HepG2 (cell line): Measurements from ENCODE around the gene PYCARD. TPM values are rescaled to one million over a fixed set of nuclear protein-coding genes. Genes with fewer than 3 reads are reported as not detected.

ENCODE experiments used
- BATF2 ChIP-seq: sonication (generic); formaldehyde crosslinking; IDR thresholded peaks from 2 replicates; pipeline ENCODE4 v1.8.0; 2022; ENCODE audit warnings: mild to moderate bottlenecking, missing genetic modification reagents, moderate library complexity
- ELF3 ChIP-seq: IDR thresholded peaks from 2 replicates; pipeline ENCODE4 v1.6.1; 2016; ENCODE audit warnings: missing genetic modification reagents, missing compliant biosample characterization
- HDAC2 ChIP-seq: sonication (generic); formaldehyde crosslinking; IDR thresholded peaks from 2 replicates; pipeline ENCODE4 v1.4.0; 2020; ENCODE audit warnings: missing genetic modification reagents
- HES4 ChIP-seq: sonication (generic); formaldehyde crosslinking; IDR thresholded peaks from 2 replicates; pipeline ENCODE4 v1.9.0; 2021; ENCODE audit warnings: mild to moderate bottlenecking, missing genetic modification reagents, borderline replicate concordance
- HOXA9 ChIP-seq: sonication (generic); formaldehyde crosslinking; IDR thresholded peaks from 2 replicates; pipeline ENCODE4 v1.8.1; 2022; ENCODE audit warnings: missing genetic modification reagents, mild to moderate bottlenecking, moderate library complexity, borderline replicate concordance
- MBNL3 ChIP-seq: fragments of 250-450 bp; sonication (Bioruptor Pico); conservative IDR thresholded peaks from 2 replicates; pipeline ENCODE4 v1.8.0; 2022; ENCODE audit warnings: mild to moderate bottlenecking, inconsistent platforms
- NPAS2 ChIP-seq: sonication (generic); formaldehyde crosslinking; IDR thresholded peaks from 2 replicates; pipeline ENCODE4 v1.8.0; 2022; ENCODE audit warnings: mild to moderate bottlenecking, missing genetic modification reagents, borderline replicate concordance
- NR2F1 ChIP-seq, 2 experiments: fragments of 450-650 bp in 1 of 2; formaldehyde crosslinking in 1 of 2; IDR thresholded peaks; 2 replicates each; pipeline versions ENCODE4 v1.5.0 to v1.6.1; 2016 to 2020; ENCODE audit warnings: mild to moderate bottlenecking in 1 of 2, missing compliant biosample characterization in 1 of 2, missing genetic modification reagents in 1 of 2, moderate library complexity in 1 of 2
- PAF1 ChIP-seq: IDR thresholded peaks from 2 replicates; pipeline ENCODE4 v1.6.1; 2016; ENCODE audit warnings: missing genetic modification reagents, missing compliant biosample characterization
- PLRG1 ChIP-seq: fragments of 450-650 bp; conservative IDR thresholded peaks from 2 replicates; pipeline ENCODE4 v1.6.1; 2016
- POLR2A ChIP-seq, 2 experiments: IDR thresholded peaks; 2 replicates each; pipeline ENCODE4 v1.6.1; 2011; ENCODE audit warnings: low read depth in 2 of 2, low read length in 2 of 2, mild to moderate bottlenecking in 1 of 2, moderate library complexity in 1 of 2; ENCODE audit not compliant: insufficient read depth in 1 of 2
- RARA ChIP-seq: IDR thresholded peaks from 2 replicates; pipeline ENCODE4 v1.6.1; 2016; ENCODE audit warnings: missing genetic modification reagents, missing compliant biosample characterization
- REPIN1 ChIP-seq: sonication (generic); formaldehyde crosslinking; IDR thresholded peaks from 2 replicates; pipeline ENCODE4 v1.8.0; 2022; ENCODE audit warnings: missing genetic modification reagents, low read depth, mild to moderate bottlenecking, borderline replicate concordance
- RFX1 ChIP-seq: fragments of 450-650 bp; IDR thresholded peaks from 2 replicates; pipeline ENCODE4 v1.6.1; 2017
- TBL1XR1 ChIP-seq: fragments of 150-350 bp; IDR thresholded peaks from 2 replicates; pipeline ENCODE4 v1.6.1; 2014; ENCODE audit warnings: borderline replicate concordance, low read length; ENCODE audit not compliant: partially characterized antibody
- ZMYM2 ChIP-seq: sonication (generic); formaldehyde crosslinking; IDR thresholded peaks from 2 replicates; pipeline ENCODE4 v1.8.0; 2022; ENCODE audit warnings: mild to moderate bottlenecking, missing genetic modification reagents
- ZNF17 ChIP-seq: sonication (generic); formaldehyde crosslinking; IDR thresholded peaks from 2 replicates; pipeline ENCODE4 v1.5.0; 2020; ENCODE audit warnings: mild to moderate bottlenecking, missing genetic modification reagents
- ZNF225 ChIP-seq: sonication (generic); formaldehyde crosslinking; IDR thresholded peaks from 2 replicates; pipeline ENCODE4 v1.4.0; 2020; ENCODE audit warnings: mild to moderate bottlenecking, missing genetic modification reagents
- ZNF564 ChIP-seq: sonication (generic); formaldehyde crosslinking; IDR thresholded peaks from 2 replicates; pipeline ENCODE4 v1.8.1; 2023; ENCODE audit warnings: mild to moderate bottlenecking, missing genetic modification reagents
- ZNF572 ChIP-seq: sonication (generic); formaldehyde crosslinking; IDR thresholded peaks from 2 replicates; pipeline ENCODE4 v1.5.1; 2020; ENCODE audit warnings: mild to moderate bottlenecking, missing genetic modification reagents
- ZNF704 ChIP-seq: sonication (generic); formaldehyde crosslinking; IDR thresholded peaks from 2 replicates; pipeline ENCODE4 v1.8.1; 2023; ENCODE audit warnings: mild to moderate bottlenecking, inconsistent platforms, moderate library complexity, missing genetic modification reagents, borderline replicate concordance
- ZNF747 ChIP-seq: sonication (generic); formaldehyde crosslinking; IDR thresholded peaks from 2 replicates; pipeline ENCODE4 v1.8.1; 2023; ENCODE audit warnings: missing genetic modification reagents, mild to moderate bottlenecking, borderline replicate concordance
- ZNF790 ChIP-seq: sonication (generic); formaldehyde crosslinking; IDR thresholded peaks from 2 replicates; pipeline ENCODE4 v1.8.0; 2022; ENCODE audit warnings: missing genetic modification reagents, mild to moderate bottlenecking, borderline replicate concordance
- ZSCAN21 ChIP-seq: sonication (generic); formaldehyde crosslinking; IDR thresholded peaks from 2 replicates; pipeline ENCODE4 v1.8.0; 2022; ENCODE audit warnings: mild to moderate bottlenecking, missing genetic modification reagents, moderate library complexity, borderline replicate concordance
- polyA plus RNA-seq, 8 experiments: library from polyadenylated mRNA; depleted of rRNA in 3 of 8; stranded (reverse) in 7 of 8; unstranded in 1 of 8; fragments of >200 nt; fragmentation: Illumina TruSeq in 4 of 8; extraction: Trizol in 4 of 8; gene quantifications; 2 replicates each; pipeline versions ENCODE4 v1.2.1 to v1.2.3, GENCODE V29; 2011 to 2016; ENCODE audit warnings: low read depth in 4 of 8, missing spikeins in 1 of 8, mixed read lengths in 1 of 8; ENCODE audit not compliant: insufficient read depth in 1 of 8
- total RNA-seq, 5 experiments: library from RNA; depleted of rRNA; stranded (reverse); fragments of >200 nt; fragmentation: Illumina TruSeq; extraction: Trizol; gene quantifications; 2 replicates each; pipeline ENCODE4 v1.2.3, GENCODE V29; 2016; ENCODE audit warnings: low read depth in 1 of 5
- TF ChIP-seq, protein P1 (sequence below): IDR thresholded peaks from 2 replicates; pipeline ENCODE4 v1.6.1; 2016; ENCODE audit warnings: mild to moderate bottlenecking
- TF ChIP-seq, protein P2 (sequence below): sonication (generic); formaldehyde crosslinking; IDR thresholded peaks from 2 replicates; pipeline ENCODE4 v1.8.1; 2023; ENCODE audit warnings: missing genetic modification reagents, mild to moderate bottlenecking, borderline replicate concordance
- TF ChIP-seq, protein P3 (sequence below): sonication (generic); formaldehyde crosslinking; IDR thresholded peaks from 2 replicates; pipeline ENCODE4 v1.4.0; 2020; ENCODE audit warnings: missing genetic modification reagents
- TF ChIP-seq, protein P4 (sequence below): sonication (generic); formaldehyde crosslinking; IDR thresholded peaks from 2 replicates; pipeline ENCODE4 v1.5.0; 2020; ENCODE audit warnings: missing genetic modification reagents

The PYCARD gene
- total and polyA plus RNA-seq, 2 of the 13 experiments (the other 11 are each of a cell fraction or from before 2014, with no cell fraction given), result 4.8 to 9.2 TPM

GRCh38 chr16:31206776-31207175, 4.2 kb upstream of the PYCARD start (continued):
- TF ChIP-seq RFX1 (no peak), ZMYM2 (CRISPR knock-in tag) (no peak), ZNF704 (no peak), BATF2 (CRISPR knock-in tag) (no peak), PLRG1 (no peak), HDAC2 (CRISPR knock-in tag) (peak; percentile 77; the same call in 1 of the 2 replicates), ZNF572 (no peak), RARA (CRISPR knock-in tag) (peak; percentile 62), PAF1 (CRISPR knock-in tag) (no peak), NPAS2 (CRISPR knock-in tag) (no peak), NR2F1 (CRISPR knock-in tag; IDR thresholded peaks at IDR 0.05) (peak; percentile 55 to 62), HOXA9 (CRISPR knock-in tag) (no peak), TBL1XR1 (no peak), POLR2A (IDR thresholded peaks at IDR 0.05; ENCODE audit: insufficient read depth in 1 of 2, low read depth in 2 of 2, low read length in 2 of 2) (no peak), ZNF790 (CRISPR knock-in tag) (no peak), ELF3 (CRISPR knock-in tag) (0 out of 2 replicates have a peak, but pooled peaks have one; percentile 32), ZNF17 (CRISPR knock-in tag) (no peak), ZNF747 (CRISPR knock-in tag) (no peak), ZNF564 (CRISPR knock-in tag) (no peak), MBNL3 (CRISPR knock-in tag) (no peak), ZSCAN21 (CRISPR knock-in tag) (no peak), HES4 (no peak), ZNF225 (CRISPR knock-in tag) (no peak), REPIN1 (CRISPR knock-in tag) (no peak)
- TF ChIP-seq, protein P1, sequence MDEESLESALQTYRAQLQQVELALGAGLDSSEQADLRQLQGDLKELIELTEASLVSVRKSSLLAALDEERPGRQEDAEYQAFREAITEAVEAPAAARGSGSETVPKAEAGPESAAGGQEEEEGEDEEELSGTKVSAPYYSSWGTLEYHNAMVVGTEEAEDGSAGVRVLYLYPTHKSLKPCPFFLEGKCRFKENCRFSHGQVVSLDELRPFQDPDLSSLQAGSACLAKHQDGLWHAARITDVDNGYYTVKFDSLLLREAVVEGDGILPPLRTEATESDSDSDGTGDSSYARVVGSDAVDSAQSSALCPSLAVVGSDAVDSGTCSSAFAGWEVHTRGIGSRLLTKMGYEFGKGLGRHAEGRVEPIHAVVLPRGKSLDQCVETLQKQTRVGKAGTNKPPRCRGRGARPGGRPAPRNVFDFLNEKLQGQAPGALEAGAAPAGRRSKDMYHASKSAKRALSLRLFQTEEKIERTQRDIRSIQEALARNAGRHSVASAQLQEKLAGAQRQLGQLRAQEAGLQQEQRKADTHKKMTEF, result peak; percentile 52; the same call in 1 of the 2 replicates
- TF ChIP-seq, protein P2, sequence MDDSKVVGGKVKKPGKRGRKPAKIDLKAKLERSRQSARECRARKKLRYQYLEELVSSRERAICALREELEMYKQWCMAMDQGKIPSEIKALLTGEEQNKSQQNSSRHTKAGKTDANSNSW (CRISPR knock-in tag), result no peak
- TF ChIP-seq, protein P3, sequence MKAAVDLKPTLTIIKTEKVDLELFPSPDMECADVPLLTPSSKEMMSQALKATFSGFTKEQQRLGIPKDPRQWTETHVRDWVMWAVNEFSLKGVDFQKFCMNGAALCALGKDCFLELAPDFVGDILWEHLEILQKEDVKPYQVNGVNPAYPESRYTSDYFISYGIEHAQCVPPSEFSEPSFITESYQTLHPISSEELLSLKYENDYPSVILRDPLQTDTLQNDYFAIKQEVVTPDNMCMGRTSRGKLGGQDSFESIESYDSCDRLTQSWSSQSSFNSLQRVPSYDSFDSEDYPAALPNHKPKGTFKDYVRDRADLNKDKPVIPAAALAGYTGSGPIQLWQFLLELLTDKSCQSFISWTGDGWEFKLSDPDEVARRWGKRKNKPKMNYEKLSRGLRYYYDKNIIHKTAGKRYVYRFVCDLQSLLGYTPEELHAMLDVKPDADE, result no peak
- TF ChIP-seq, protein P4, sequence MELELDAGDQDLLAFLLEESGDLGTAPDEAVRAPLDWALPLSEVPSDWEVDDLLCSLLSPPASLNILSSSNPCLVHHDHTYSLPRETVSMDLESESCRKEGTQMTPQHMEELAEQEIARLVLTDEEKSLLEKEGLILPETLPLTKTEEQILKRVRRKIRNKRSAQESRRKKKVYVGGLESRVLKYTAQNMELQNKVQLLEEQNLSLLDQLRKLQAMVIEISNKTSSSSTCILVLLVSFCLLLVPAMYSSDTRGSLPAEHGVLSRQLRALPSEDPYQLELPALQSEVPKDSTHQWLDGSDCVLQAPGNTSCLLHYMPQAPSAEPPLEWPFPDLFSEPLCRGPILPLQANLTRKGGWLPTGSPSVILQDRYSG (CRISPR knock-in tag), result no peak
